Duodenal mucosa (tissue), 2 donors: ENCODE data around the gene CAMKK1.
A peak's percentile ranks its signal among the peaks of the same experiment; 100 is the strongest.

Experiments
- H3K27ac ChIP-seq: one replicate; pipeline ENCODE4 v1.7.0; 2013; ENCODE audit warnings: low read depth, low read length
- H3K27me3 ChIP-seq, 2 donors: one replicate each; pipeline ENCODE4 v1.7.0; 2013; ENCODE audit warnings: low read length in 2 of 2, control low read depth in 1 of 2; ENCODE audit not compliant: insufficient read depth in 2 of 2, control insufficient read depth in 1 of 2
- H3K36me3 ChIP-seq, 2 donors: one replicate each; pipeline ENCODE4 v1.7.0; 2013; ENCODE audit warnings: low read length in 2 of 2, control low read depth in 1 of 2; ENCODE audit not compliant: insufficient read depth in 2 of 2, control insufficient read depth in 1 of 2
- H3K4me1 ChIP-seq, 2 donors: one replicate each; pipeline ENCODE4 v1.7.0; 2013; ENCODE audit warnings: low read length in 2 of 2, control low read depth in 1 of 2; ENCODE audit not compliant: insufficient read depth in 2 of 2, control insufficient read depth in 1 of 2
- H3K4me3 ChIP-seq, 2 donors: one replicate each; pipeline ENCODE4 v1.7.0; 2013; ENCODE audit warnings: low read length in 2 of 2, low read depth in 1 of 2
- H3K9ac ChIP-seq, 2 donors: one replicate each; pipeline ENCODE4 v1.7.0; 2013; ENCODE audit warnings: low read length in 2 of 2, low read depth in 1 of 2
- H3K9me3 ChIP-seq, 2 donors: one replicate each; pipeline ENCODE4 v1.7.0; 2013; ENCODE audit warnings: low read length in 2 of 2, control low read depth in 1 of 2; ENCODE audit not compliant: control insufficient read depth in 1 of 2

The CAMKK1 gene

GRCh38 chr17:3882276-3882675 lies 10.6 kb downstream of the CAMKK1 start:
- Histone ChIP-seq H3K36me3 (peaks cover 0 to 15% of the 10 kb centered on the region in 2 donors), H3K9ac (no peak overlapping the region), H3K27ac (no peak overlapping the region), H3K9me3 (no peaks in the 10 kb centered on the region), H3K27me3 (no peaks in the 10 kb centered on the region), H3K4me1 (peaks cover 29 to 37% of the 10 kb centered on the region in 2 donors), H3K4me3 (no peak overlapping the region)

- Histone ChIP-seq H3K4me1 (peaks cover 22 to 24% of the 10 kb centered on the region in 2 donors), H3K9me3 (no peaks in the 10 kb centered on the region), H3K4me3 (no peak overlapping the region), H3K27me3 (no peaks in the 10 kb centered on the region), H3K27ac (no peak overlapping the region), H3K9ac (no peak overlapping the region), H3K36me3 (peaks cover 0 to 20% of the 10 kb centered on the region in 2 donors)
Measured at GRCh38 chr17:3880983-3881382, 11.9 kb downstream of the CAMKK1 start.

GRCh38 chr17:3879591-3880417 lies 13.0 kb downstream of the CAMKK1 start:
- no peak overlapping the region for H3K4me3 ChIP-seq
- peaks cover 0 to 22% of the 10 kb centered on the region in 2 donors for H3K36me3 ChIP-seq
- H3K4me1 ChIP-seq: peaks cover 14 to 17% of the 10 kb centered on the region in 2 donors
- no peaks in the 10 kb centered on the region for H3K27me3 ChIP-seq
- no peaks in the 10 kb centered on the region for H3K9me3 ChIP-seq
- H3K9ac ChIP-seq: no peak overlapping the region
- H3K27ac ChIP-seq: no peak overlapping the region

GRCh38 chr17:3879186-3879585 lies 13.7 kb downstream of the CAMKK1 start:
- no peak overlapping the region for H3K27ac ChIP-seq
- peaks cover 14 to 17% of the 10 kb centered on the region in 2 donors for H3K4me1 ChIP-seq
- H3K9me3 ChIP-seq: no peaks in the 10 kb centered on the region
- no peak overlapping the region for H3K4me3 ChIP-seq
- H3K27me3 ChIP-seq: no peaks in the 10 kb centered on the region
- H3K9ac ChIP-seq: no peak overlapping the region
- peaks cover 0 to 22% of the 10 kb centered on the region in 2 donors for H3K36me3 ChIP-seq

- Histone ChIP-seq H3K36me3 (peaks cover 0 to 31% of the 10 kb centered on the region in 2 donors), H3K27me3 (no peaks in the 10 kb centered on the region), H3K4me3 (no peak overlapping the region), H3K27ac (no peak overlapping the region), H3K9ac (no peak overlapping the region), H3K4me1 (peaks cover 14 to 17% of the 10 kb centered on the region in 2 donors), H3K9me3 (no peaks in the 10 kb centered on the region)
Measured at GRCh38 chr17:3877220-3877619, 15.6 kb downstream of the CAMKK1 start.

GRCh38 chr17:3875317-3875716 lies 17.5 kb downstream of the CAMKK1 start:
- Histone ChIP-seq H3K27me3 (no peaks in the 10 kb centered on the region), H3K9me3 (no peaks in the 10 kb centered on the region), H3K4me3 (no peak overlapping the region), H3K9ac (no peak overlapping the region), H3K27ac (no peak overlapping the region), H3K36me3 (peaks cover 0 to 27% of the 10 kb centered on the region in 2 donors), H3K4me1 (peaks cover 15% of the 10 kb centered on the region in 2 donors)

- no peak overlapping the region for H3K9ac ChIP-seq
- H3K9me3 ChIP-seq: no peaks in the 10 kb centered on the region
- H3K27ac ChIP-seq: no peak overlapping the region
- H3K4me1 ChIP-seq: peaks cover 4 to 5% of the 10 kb centered on the region in 2 donors
- H3K36me3 ChIP-seq: peaks cover 0 to 27% of the 10 kb centered on the region in 2 donors
- H3K27me3 ChIP-seq: no peaks in the 10 kb centered on the region
- H3K4me3 ChIP-seq: no peak overlapping the region
Measured at GRCh38 chr17:3873862-3874261, 19.0 kb downstream of the CAMKK1 start.

- no peaks in the 10 kb centered on the region for H3K27me3 ChIP-seq
Measured at GRCh38 chr17:3870871-3871306, 22.0 kb downstream of the CAMKK1 start.

GRCh38 chr17:3867606-3868005 lies 25.2 kb downstream of the CAMKK1 start:
- H3K9ac ChIP-seq: no peak overlapping the region
- peaks cover 4 to 5% of the 10 kb centered on the region in 2 donors for H3K4me1 ChIP-seq
- H3K27ac ChIP-seq: no peak overlapping the region
- no peaks in the 10 kb centered on the region for H3K27me3 ChIP-seq
- no peak overlapping the region for H3K4me3 ChIP-seq
- H3K36me3 ChIP-seq: peaks cover 0 to 3% of the 10 kb centered on the region in 2 donors
- H3K9me3 ChIP-seq: no peaks in the 10 kb centered on the region

More at GRCh38 chr17:3870871-3871306, 22.0 kb downstream of the CAMKK1 start:
- Histone ChIP-seq H3K36me3 (peaks cover 0 to 21% of the 10 kb centered on the region in 2 donors), H3K4me1 (peaks cover 4 to 5% of the 10 kb centered on the region in 2 donors), H3K27ac (no peak overlapping the region), H3K9me3 (no peaks in the 10 kb centered on the region), H3K4me3 (no peak overlapping the region), H3K9ac (peak overlapping the region in 1 of 2 donors; percentile 54)

- H3K9ac ChIP-seq: no peak overlapping the region
- H3K4me1 ChIP-seq: peaks cover 4 to 5% of the 10 kb centered on the region in 2 donors
- H3K27me3 ChIP-seq: no peaks in the 10 kb centered on the region
- no peak overlapping the region for H3K4me3 ChIP-seq
- H3K36me3 ChIP-seq: no peaks in the 10 kb centered on the region
- H3K9me3 ChIP-seq: no peaks in the 10 kb centered on the region
- no peak overlapping the region for H3K27ac ChIP-seq
Measured at GRCh38 chr17:3867106-3867505, 25.7 kb downstream of the CAMKK1 start.
